MM.1S (cell line): ENCODE measurements around the gene IL17RD.

Experiments used
- EZH2 ChIP-seq: fragments of 300-600 bp; sonication (generic); optimal IDR thresholded peaks from 2 replicates; pipeline ENCODE3; 2017; ENCODE audit warnings: low read depth, mild to moderate bottlenecking, antibody characterized with exemption, low read length, mixed read lengths
- TF ChIP-seq, protein P1 (sequence below): fragments of 300-600 bp; sonication (generic); IDR thresholded peaks from 2 replicates; pipeline ENCODE4 v1.5.1; 2016; ENCODE audit warnings: antibody characterized with exemption, low read length, mixed read lengths

- TF ChIP-seq, protein P1, sequence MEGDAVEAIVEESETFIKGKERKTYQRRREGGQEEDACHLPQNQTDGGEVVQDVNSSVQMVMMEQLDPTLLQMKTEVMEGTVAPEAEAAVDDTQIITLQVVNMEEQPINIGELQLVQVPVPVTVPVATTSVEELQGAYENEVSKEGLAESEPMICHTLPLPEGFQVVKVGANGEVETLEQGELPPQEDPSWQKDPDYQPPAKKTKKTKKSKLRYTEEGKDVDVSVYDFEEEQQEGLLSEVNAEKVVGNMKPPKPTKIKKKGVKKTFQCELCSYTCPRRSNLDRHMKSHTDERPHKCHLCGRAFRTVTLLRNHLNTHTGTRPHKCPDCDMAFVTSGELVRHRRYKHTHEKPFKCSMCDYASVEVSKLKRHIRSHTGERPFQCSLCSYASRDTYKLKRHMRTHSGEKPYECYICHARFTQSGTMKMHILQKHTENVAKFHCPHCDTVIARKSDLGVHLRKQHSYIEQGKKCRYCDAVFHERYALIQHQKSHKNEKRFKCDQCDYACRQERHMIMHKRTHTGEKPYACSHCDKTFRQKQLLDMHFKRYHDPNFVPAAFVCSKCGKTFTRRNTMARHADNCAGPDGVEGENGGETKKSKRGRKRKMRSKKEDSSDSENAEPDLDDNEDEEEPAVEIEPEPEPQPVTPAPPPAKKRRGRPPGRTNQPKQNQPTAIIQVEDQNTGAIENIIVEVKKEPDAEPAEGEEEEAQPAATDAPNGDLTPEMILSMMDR, result no peak
- no peak for TF ChIP-seq EZH2
These were observed 10.5 kb downstream of the IL17RD start for GRCh38 chr3:57154470-57155309.
